Liver (tissue), 9 donors: ENCODE measurements around the gene GRK3. TPM values are rescaled to one million over a fixed set of nuclear protein-coding genes. Genes with fewer than 3 reads are reported as not detected.

Experiments used
- DNase-seq: peaks from one replicate; pipeline ENCODE4 v3.0.0-alpha.2; 2017; ENCODE audit warnings: low spot score
- H3K27ac ChIP-seq, 2 donors: one replicate each; pipeline ENCODE4 v1.7.0; 2013; ENCODE audit warnings: inconsistent platforms in 2 of 2, low read length in 2 of 2, control low read depth in 1 of 2, low read depth in 1 of 2, mild to moderate bottlenecking in 1 of 2
- H3K27me3 ChIP-seq, 4 donors: one replicate each; pipeline versions ENCODE4 v1.6.1 to v1.7.0; 2013; ENCODE audit warnings: low read length in 3 of 4, inconsistent platforms in 1 of 4, mild to moderate bottlenecking in 1 of 4, moderate library complexity in 1 of 4; ENCODE audit not compliant: control insufficient read depth in 4 of 4, insufficient read depth in 4 of 4
- H3K36me3 ChIP-seq, 4 donors: one replicate each; pipeline versions ENCODE4 v1.6.1 to v1.7.0; 2013; ENCODE audit warnings: low read length in 3 of 4, mild to moderate bottlenecking in 3 of 4, low read depth in 1 of 4, moderate library complexity in 1 of 4; ENCODE audit not compliant: control insufficient read depth in 4 of 4, insufficient read depth in 3 of 4
- H3K4me1 ChIP-seq, 4 donors: one replicate each; pipeline versions ENCODE4 v1.6.1 to v1.7.0; 2013; ENCODE audit warnings: low read length in 3 of 4, mild to moderate bottlenecking in 3 of 4, moderate library complexity in 1 of 4; ENCODE audit not compliant: control insufficient read depth in 4 of 4, insufficient read depth in 4 of 4
- H3K4me3 ChIP-seq, 3 donors: one replicate each; pipeline versions ENCODE4 v1.6.1 to v1.7.0; 2013; ENCODE audit warnings: low read length in 3 of 3, control low read depth in 1 of 3, low read depth in 1 of 3, mild to moderate bottlenecking in 1 of 3
- H3K9ac ChIP-seq, 2 donors: one replicate each; pipeline ENCODE4 v1.7.0; 2013; ENCODE audit warnings: low read length in 2 of 2, mild to moderate bottlenecking in 2 of 2, moderate library complexity in 2 of 2, control low read depth in 1 of 2, low read depth in 1 of 2
- H3K9me3 ChIP-seq, 4 donors: one replicate each; pipeline versions ENCODE4 v1.6.1 to v1.7.0; 2013; ENCODE audit warnings: low read length in 3 of 4; ENCODE audit not compliant: control insufficient read depth in 4 of 4
- EGR1 ChIP-seq, 2 donors: IDR thresholded peaks; 2 replicates each; pipeline ENCODE4 v1.6.1; 2016 to 2018; ENCODE audit warnings: antibody characterized with exemption in 2 of 2, low read depth in 2 of 2
- FOXA1 ChIP-seq: IDR thresholded peaks from 2 replicates; pipeline ENCODE4 v1.6.1; 2016; ENCODE audit warnings: antibody characterized with exemption
- FOXA2 ChIP-seq: IDR thresholded peaks from 2 replicates; pipeline ENCODE4 v1.6.1; 2016; ENCODE audit warnings: antibody characterized with exemption
- GABPA ChIP-seq, 2 donors: IDR thresholded peaks in 1 of 2; conservative IDR thresholded peaks in 1 of 2; 2 replicates each; pipeline ENCODE4 v1.6.1; 2016; ENCODE audit warnings: antibody characterized with exemption in 2 of 2, mild to moderate bottlenecking in 1 of 2, moderate library complexity in 1 of 2
- HNF4A ChIP-seq, 2 donors: conservative IDR thresholded peaks; 2 replicates each; pipeline ENCODE4 v1.6.1; 2016; ENCODE audit warnings: antibody characterized with exemption in 2 of 2, mild to moderate bottlenecking in 2 of 2
- HNF4G ChIP-seq: IDR thresholded peaks from 2 replicates; pipeline ENCODE4 v1.6.1; 2016; ENCODE audit warnings: antibody characterized with exemption
- JUND ChIP-seq, 2 donors: IDR thresholded peaks; 2 replicates each; pipeline ENCODE4 v1.6.1; 2016; ENCODE audit warnings: antibody characterized with exemption in 2 of 2
- NR2F2 ChIP-seq: IDR thresholded peaks from 2 replicates; pipeline ENCODE4 v1.6.1; 2016; ENCODE audit warnings: antibody characterized with exemption
- RAD21 ChIP-seq, 2 donors: IDR thresholded peaks; 2 replicates each; pipeline ENCODE4 v1.6.1; 2016; ENCODE audit warnings: antibody characterized with exemption in 2 of 2, mild to moderate bottlenecking in 2 of 2
- RXRA ChIP-seq, 2 donors: IDR thresholded peaks; 2 replicates each; pipeline ENCODE4 v1.6.1; 2017 to 2018; ENCODE audit warnings: antibody characterized with exemption in 2 of 2, mild to moderate bottlenecking in 1 of 2
- SP1 ChIP-seq: IDR thresholded peaks from 2 replicates; pipeline ENCODE4 v1.6.1; 2018; ENCODE audit warnings: antibody characterized with exemption, mild to moderate bottlenecking
- TAF1 ChIP-seq: conservative IDR thresholded peaks from 2 replicates; pipeline ENCODE4 v1.6.1; 2016; ENCODE audit warnings: antibody characterized with exemption, mild to moderate bottlenecking
- YY1 ChIP-seq: IDR thresholded peaks from 2 replicates; pipeline ENCODE4 v1.6.1; 2016; ENCODE audit warnings: antibody characterized with exemption, mild to moderate bottlenecking
- WGBS: extraction: QIAGEN DNeasy Blood & Tissue Kit; methylation state at CpG from one replicate; pipeline ENCODE4 v1.1.7; 2013; 5-methylcytosine and 5-hydroxymethylcytosine counted together
- polyA plus RNA-seq, 2 donors: library from polyadenylated mRNA; stranded (reverse) in 1 of 2; unstranded in 1 of 2; fragments of 200-250 nt in 1 of 2; fragments of >200 nt in 1 of 2; fragmentation: Nextera tagmentation in 1 of 2; extraction: Ambion mirVana in 1 of 2; gene quantifications; one replicate each; pipeline versions ENCODE4 v1.2.1 to v1.2.3, GENCODE V29; 2013 to 2015
- total RNA-seq, 2 donors: library from RNA; depleted of rRNA; stranded (reverse); fragments of >200 nt; gene quantifications; one replicate each; pipeline ENCODE4 v1.2.3, GENCODE V29; 2014
- TF ChIP-seq, protein P1 (sequence below): IDR thresholded peaks from 2 replicates; pipeline ENCODE4 v1.6.1; 2016; ENCODE audit warnings: antibody characterized with exemption
- TF ChIP-seq, protein P2 (sequence below): IDR thresholded peaks from 2 replicates; pipeline ENCODE4 v1.6.1; 2016; ENCODE audit warnings: antibody characterized with exemption
- TF ChIP-seq, protein P3 (sequence below): fragments of 150-350 bp; IDR thresholded peaks from 2 replicates; pipeline ENCODE4 v1.5.1; 2017; ENCODE audit warnings: improper control_type of control experiment, low read depth, low read length; ENCODE audit not compliant: missing input control
- TF ChIP-seq, protein P4 (sequence below): IDR thresholded peaks from 2 replicates; pipeline ENCODE4 v1.6.1; 2016; ENCODE audit warnings: antibody characterized with exemption, mild to moderate bottlenecking
- TF ChIP-seq, protein P5 (sequence below): IDR thresholded peaks from 2 replicates; pipeline ENCODE4 v1.6.1; 2016; ENCODE audit warnings: antibody characterized with exemption
- donor health status: healthy.
- donor health status: healthy.
- donor health status: healthy.
- donor health status: healthy.
- donor health status: healthy.

Gene GRK3
- total and polyA plus RNA-seq, 4 donors, result 0.79 to 6.5 (median 2.4) TPM

DNA sequence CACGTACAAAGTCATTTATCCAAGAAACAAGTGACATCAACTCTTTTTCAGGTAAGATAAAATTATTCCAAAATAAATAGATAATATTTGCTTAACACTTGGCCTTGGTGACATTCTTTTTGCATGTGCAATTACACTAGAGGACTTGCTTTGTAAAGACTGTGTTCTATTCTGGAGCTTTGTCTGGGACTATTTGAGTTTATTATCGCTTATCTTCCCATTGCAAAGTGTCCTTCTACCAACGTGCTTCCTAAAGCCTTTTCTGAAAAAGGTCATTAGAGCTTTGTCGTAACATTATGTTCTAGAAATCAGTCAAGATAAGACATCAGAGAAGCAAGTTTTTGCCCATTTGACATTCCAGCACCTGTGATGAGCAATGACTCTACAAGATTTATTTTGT, 99.2 kb downstream of the GRK3 start:
- TF ChIP-seq JUND (IDR thresholded peaks at IDR 0.05) (peak; percentile 16 to 54), HNF4A (conservative IDR thresholded peaks at IDR 0.05) (peak in 1 of 2 donors; percentile 62), RXRA (IDR thresholded peaks at IDR 0.05) (peak in 1 of 2 donors; percentile 64), TAF1 (no peak), NR2F2 (no peak)
- TF ChIP-seq, protein P1, sequence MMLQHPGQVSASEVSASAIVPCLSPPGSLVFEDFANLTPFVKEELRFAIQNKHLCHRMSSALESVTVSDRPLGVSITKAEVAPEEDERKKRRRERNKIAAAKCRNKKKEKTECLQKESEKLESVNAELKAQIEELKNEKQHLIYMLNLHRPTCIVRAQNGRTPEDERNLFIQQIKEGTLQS, result no peak
- Histone ChIP-seq H3K4me1 (peaks cover 13 to 25% (median 14%) of the 10 kb centered on the region in 4 donors), H3K9ac (no peak overlapping the region), H3K27me3 (no peaks in the 10 kb centered on the region), H3K9me3 (no peaks in the 10 kb centered on the region), H3K27ac (no peak overlapping the region), H3K36me3 (no peaks in the 10 kb centered on the region), H3K4me3 (no peak overlapping the region)
- 40% methylated on average over 4 of the region's 4 CpGs for WGBS
- DNase-seq, result no peak

DNA sequence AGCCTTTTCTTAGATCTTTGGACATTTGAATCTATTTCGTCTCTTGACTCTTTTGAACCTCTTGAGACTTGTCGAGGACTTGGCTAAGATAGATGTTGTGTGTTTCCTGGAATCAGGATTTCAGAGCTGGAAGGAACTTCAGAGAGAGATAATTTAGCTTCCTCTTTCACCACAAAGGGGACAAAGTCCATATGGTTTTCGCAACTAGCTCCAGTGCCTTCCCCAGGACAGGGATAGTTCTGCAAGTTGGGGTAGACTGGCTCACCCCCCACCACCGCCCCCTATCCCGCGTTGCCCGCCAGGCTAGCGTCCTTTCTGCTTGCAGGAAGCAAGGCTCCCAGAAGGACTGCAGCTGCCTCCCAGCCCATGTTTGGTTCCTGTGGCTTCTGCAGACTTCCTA, 101.8 kb downstream of the GRK3 start:
- TF ChIP-seq FOXA1 (no peak), NR2F2 (peak; percentile 58), EGR1 (IDR thresholded peaks at IDR 0.05; ENCODE audit: low read depth in 2 of 2) (peak in 1 of 2 donors; percentile 25), HNF4G (peak; percentile 87), FOXA2 (no peak), RXRA (IDR thresholded peaks at IDR 0.05) (peak; percentile 61 to 68), YY1 (peak; percentile 35), HNF4A (conservative IDR thresholded peaks at IDR 0.05) (peak; percentile 89 to 92), SP1 (peak; percentile 55), RAD21 (IDR thresholded peaks at IDR 0.05) (no peak), GABPA (IDR thresholded peaks at IDR 0.05 in 1 of 2, conservative IDR thresholded peaks at IDR 0.05 in 1 of 2) (no peak), TAF1 (no peak), JUND (IDR thresholded peaks at IDR 0.05) (peak; percentile 35 to 37)
- TF ChIP-seq, protein P2, sequence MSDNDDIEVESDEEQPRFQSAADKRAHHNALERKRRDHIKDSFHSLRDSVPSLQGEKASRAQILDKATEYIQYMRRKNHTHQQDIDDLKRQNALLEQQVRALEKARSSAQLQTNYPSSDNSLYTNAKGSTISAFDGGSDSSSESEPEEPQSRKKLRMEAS, result peak; percentile 64
- TF ChIP-seq, protein P1, result no peak
- TF ChIP-seq, protein P3, sequence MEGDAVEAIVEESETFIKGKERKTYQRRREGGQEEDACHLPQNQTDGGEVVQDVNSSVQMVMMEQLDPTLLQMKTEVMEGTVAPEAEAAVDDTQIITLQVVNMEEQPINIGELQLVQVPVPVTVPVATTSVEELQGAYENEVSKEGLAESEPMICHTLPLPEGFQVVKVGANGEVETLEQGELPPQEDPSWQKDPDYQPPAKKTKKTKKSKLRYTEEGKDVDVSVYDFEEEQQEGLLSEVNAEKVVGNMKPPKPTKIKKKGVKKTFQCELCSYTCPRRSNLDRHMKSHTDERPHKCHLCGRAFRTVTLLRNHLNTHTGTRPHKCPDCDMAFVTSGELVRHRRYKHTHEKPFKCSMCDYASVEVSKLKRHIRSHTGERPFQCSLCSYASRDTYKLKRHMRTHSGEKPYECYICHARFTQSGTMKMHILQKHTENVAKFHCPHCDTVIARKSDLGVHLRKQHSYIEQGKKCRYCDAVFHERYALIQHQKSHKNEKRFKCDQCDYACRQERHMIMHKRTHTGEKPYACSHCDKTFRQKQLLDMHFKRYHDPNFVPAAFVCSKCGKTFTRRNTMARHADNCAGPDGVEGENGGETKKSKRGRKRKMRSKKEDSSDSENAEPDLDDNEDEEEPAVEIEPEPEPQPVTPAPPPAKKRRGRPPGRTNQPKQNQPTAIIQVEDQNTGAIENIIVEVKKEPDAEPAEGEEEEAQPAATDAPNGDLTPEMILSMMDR, result no peak
- TF ChIP-seq, protein P4, sequence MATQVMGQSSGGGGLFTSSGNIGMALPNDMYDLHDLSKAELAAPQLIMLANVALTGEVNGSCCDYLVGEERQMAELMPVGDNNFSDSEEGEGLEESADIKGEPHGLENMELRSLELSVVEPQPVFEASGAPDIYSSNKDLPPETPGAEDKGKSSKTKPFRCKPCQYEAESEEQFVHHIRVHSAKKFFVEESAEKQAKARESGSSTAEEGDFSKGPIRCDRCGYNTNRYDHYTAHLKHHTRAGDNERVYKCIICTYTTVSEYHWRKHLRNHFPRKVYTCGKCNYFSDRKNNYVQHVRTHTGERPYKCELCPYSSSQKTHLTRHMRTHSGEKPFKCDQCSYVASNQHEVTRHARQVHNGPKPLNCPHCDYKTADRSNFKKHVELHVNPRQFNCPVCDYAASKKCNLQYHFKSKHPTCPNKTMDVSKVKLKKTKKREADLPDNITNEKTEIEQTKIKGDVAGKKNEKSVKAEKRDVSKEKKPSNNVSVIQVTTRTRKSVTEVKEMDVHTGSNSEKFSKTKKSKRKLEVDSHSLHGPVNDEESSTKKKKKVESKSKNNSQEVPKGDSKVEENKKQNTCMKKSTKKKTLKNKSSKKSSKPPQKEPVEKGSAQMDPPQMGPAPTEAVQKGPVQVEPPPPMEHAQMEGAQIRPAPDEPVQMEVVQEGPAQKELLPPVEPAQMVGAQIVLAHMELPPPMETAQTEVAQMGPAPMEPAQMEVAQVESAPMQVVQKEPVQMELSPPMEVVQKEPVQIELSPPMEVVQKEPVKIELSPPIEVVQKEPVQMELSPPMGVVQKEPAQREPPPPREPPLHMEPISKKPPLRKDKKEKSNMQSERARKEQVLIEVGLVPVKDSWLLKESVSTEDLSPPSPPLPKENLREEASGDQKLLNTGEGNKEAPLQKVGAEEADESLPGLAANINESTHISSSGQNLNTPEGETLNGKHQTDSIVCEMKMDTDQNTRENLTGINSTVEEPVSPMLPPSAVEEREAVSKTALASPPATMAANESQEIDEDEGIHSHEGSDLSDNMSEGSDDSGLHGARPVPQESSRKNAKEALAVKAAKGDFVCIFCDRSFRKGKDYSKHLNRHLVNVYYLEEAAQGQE, result no peak
- TF ChIP-seq, protein P5, sequence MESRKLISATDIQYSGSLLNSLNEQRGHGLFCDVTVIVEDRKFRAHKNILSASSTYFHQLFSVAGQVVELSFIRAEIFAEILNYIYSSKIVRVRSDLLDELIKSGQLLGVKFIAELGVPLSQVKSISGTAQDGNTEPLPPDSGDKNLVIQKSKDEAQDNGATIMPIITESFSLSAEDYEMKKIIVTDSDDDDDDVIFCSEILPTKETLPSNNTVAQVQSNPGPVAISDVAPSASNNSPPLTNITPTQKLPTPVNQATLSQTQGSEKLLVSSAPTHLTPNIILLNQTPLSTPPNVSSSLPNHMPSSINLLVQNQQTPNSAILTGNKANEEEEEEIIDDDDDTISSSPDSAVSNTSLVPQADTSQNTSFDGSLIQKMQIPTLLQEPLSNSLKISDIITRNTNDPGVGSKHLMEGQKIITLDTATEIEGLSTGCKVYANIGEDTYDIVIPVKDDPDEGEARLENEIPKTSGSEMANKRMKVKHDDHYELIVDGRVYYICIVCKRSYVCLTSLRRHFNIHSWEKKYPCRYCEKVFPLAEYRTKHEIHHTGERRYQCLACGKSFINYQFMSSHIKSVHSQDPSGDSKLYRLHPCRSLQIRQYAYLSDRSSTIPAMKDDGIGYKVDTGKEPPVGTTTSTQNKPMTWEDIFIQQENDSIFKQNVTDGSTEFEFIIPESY, result peak; percentile 40
- peak; percentile 43 for DNase-seq
- Histone ChIP-seq H3K27me3 (no peaks in the 10 kb centered on the region), H3K4me1 (peaks cover 13 to 25% (median 14%) of the 10 kb centered on the region in 4 donors), H3K27ac (no peak overlapping the region), H3K36me3 (no peaks in the 10 kb centered on the region), H3K9me3 (no peaks in the 10 kb centered on the region), H3K4me3 (peak overlapping the region in 2 of 3 donors; percentile 7 to 35), H3K9ac (no peak overlapping the region)
- WGBS, result 4% methylated on average over 8 of the region's 8 CpGs
